Central memory CD4-positive, alpha-beta T cell (primary cell): ENCODE results near the gene CCNY.
A peak's percentile ranks its signal among the peaks of the same experiment; 100 is the strongest.
"Not testable (repeated sequence)": the region's sequence is repeated elsewhere in the genome, so short reads cannot be mapped to it uniquely, and the experiment has no call there.

Source experiments
- DNase-seq: peaks from one replicate; pipeline ENCODE4 v3.0.0; 2022

CCNY gene

GRCh38 chr10:35535136-35535535, 198.8 kb downstream of the CCNY start:
- no peak for DNase-seq

- no peak for DNase-seq
Measured at GRCh38 chr10:35536789-35537188, 200.5 kb downstream of the CCNY start.

GRCh38 chr10:35537925-35538324, 201.6 kb downstream of the CCNY start:
- DNase-seq: not testable (repeated sequence)

DNA sequence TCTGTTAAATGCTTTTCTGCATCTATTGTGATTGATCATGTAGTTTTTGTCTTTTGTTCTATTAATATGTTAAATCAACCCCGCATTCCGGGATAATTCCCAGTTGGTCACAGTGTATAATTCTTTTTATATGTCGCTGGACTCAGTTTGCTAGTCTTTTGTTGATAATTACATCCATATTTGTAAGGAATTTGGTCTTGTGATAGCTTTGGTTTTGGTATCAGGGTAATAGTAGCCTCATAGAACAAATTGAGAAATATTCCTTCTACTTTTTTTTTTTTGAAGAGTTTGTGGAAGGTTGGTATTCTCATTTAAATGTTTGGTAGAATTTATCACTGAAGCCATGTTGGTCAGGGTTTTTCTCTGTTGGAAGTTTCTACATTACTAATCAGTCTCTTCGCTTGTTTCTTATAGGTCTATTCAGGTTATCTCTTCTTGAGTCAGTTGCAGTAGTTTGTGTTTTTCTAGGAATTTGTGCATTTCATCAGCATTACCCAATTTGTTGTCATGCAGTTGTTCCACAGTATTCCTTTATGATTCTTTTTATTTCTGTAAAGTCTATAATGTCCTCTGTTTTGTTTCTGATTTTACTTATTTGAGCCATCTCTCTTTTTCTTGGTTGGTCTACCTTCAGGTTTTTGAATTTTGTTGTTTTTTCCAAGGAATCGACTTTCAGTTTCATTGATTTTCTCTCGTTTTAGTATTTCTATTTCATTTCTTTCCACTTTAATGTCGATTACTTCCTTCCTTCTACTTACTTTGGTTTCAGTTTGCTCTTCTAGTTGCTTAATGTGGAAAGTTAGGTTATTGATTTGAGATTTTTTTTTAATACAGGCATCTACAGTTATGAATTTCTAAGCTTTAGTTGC, 204.2 kb downstream of the CCNY start:
- DNase-seq: no peak

GRCh38 chr10:35541720-35542119, 205.4 kb downstream of the CCNY start:
- DNase-seq: no peak

GRCh38 chr10:35542303-35542702, 206.0 kb downstream of the CCNY start:
- no peak for DNase-seq

DNA sequence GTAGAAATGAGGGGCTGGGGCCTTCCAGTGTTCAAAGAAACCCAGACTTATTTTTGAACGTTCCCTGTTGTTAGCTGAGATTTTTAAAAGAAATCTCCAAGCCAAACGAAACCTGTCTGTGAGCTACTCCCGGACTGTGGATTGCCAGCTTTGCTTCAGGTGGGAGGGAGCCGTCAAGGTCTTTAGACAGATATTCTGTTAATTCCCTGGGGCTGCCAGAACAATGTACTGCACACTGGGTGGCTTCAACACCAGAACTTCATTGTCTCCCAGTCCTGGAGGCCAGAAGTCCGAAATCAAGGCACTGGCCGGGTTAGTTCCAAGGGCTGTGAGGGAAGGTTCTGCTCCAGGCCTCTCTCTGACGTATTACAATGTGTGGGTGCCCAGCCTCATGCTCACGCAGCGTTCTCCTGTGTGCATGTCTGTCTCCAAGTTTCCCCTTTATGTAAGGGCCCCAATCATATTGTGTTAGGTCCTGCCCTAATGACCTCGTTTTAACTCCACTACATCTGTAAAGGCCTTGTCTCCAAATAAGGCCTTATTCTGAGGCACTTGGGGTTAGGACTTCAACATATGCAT, 208.9 kb downstream of the CCNY start:
- DNase-seq: no peak

DNA sequence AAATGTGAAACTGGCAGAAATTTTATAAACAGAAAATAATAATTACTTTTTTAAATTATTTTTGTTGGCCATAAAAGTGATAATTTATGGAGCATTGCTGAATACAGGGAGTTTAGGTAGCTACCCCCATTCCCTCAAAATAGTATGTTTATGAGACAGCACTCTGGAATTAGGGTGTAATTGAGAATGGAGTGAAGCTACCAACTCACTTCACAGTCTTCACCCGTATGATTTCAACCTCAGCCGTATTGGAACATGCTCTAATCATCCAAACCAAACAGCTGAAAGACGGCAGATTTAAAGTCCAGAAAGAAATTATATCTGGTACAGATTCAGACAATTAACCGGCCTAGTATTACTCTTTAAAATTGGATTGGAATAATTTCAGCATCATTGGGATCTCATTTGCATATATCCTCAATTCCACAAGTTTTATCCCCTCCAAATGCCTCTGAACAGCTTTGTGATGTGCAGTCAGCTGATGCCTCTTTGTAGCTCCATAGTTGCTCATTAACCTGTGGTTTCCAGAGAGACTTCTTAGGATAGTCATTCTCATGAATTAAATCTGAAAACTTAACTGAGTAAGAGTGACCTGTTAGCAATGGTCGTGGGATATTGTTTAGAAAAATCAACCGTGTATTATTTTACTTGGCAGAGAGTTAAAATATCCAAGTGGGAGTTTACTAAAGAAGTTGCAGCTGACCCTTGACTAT, 209.7 kb downstream of the CCNY start:
- no peak for DNase-seq

- DNase-seq: no peak
Measured at GRCh38 chr10:35546824-35547225, 210.5 kb downstream of the CCNY start.

- no peak for DNase-seq
Measured at GRCh38 chr10:35552650-35553342, 216.5 kb downstream of the CCNY start.

GRCh38 chr10:35554036-35554435, 217.7 kb downstream of the CCNY start:
- no peak for DNase-seq

- no peak for DNase-seq
Measured at GRCh38 chr10:35554461-35555056, 218.2 kb downstream of the CCNY start.

- no peak for DNase-seq
Measured at GRCh38 chr10:35555962-35556930, 219.9 kb downstream of the CCNY start.

- no peak for DNase-seq
Measured at GRCh38 chr10:35558276-35558675, 222.0 kb downstream of the CCNY start.

DNA sequence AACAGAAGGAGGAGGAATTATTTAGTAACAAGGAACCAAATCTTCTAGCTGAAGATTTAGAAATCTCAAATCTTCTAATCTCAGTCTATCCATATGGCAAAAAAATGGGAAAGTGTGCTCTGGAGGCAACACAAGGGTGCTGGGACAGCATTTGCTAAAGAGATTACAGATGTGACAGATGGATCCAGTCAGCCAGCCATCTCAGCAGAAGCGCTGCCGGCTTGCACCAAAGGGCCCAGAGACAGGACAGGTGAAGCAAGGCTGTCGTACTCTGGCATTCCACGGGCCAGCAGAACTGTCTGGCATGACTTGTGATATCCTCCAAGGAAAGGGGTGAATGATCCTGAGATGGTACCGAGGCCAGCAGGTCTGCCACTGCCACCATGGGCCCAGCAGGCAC, 223.1 kb downstream of the CCNY start:
- DNase-seq: no peak

GRCh38 chr10:35561715-35562114, 225.4 kb downstream of the CCNY start:
- no peak for DNase-seq

GRCh38 chr10:35562427-35562826, 226.1 kb downstream of the CCNY start:
- DNase-seq: no peak

- peak; percentile 19 for DNase-seq
Measured at GRCh38 chr10:35563261-35563891, 227.1 kb downstream of the CCNY start.

- no peak for DNase-seq
Measured at GRCh38 chr10:35564341-35564968, 228.1 kb downstream of the CCNY start.

GRCh38 chr10:35565602-35566081, 229.3 kb downstream of the CCNY start:
- DNase-seq: no peak
